GM21528 (cell line): ENCODE results near the gene COL27A1.

Source experiments
- ATAC-seq: cut with Tn5 transposase; IDR thresholded peaks from one replicate; pipeline ENCODE4 v1.9.1; 2021; ENCODE audit warnings: mild to moderate bottlenecking, moderate library complexity; ENCODE audit not compliant: unreplicated experiment, low FRiP score

Gene COL27A1

DNA sequence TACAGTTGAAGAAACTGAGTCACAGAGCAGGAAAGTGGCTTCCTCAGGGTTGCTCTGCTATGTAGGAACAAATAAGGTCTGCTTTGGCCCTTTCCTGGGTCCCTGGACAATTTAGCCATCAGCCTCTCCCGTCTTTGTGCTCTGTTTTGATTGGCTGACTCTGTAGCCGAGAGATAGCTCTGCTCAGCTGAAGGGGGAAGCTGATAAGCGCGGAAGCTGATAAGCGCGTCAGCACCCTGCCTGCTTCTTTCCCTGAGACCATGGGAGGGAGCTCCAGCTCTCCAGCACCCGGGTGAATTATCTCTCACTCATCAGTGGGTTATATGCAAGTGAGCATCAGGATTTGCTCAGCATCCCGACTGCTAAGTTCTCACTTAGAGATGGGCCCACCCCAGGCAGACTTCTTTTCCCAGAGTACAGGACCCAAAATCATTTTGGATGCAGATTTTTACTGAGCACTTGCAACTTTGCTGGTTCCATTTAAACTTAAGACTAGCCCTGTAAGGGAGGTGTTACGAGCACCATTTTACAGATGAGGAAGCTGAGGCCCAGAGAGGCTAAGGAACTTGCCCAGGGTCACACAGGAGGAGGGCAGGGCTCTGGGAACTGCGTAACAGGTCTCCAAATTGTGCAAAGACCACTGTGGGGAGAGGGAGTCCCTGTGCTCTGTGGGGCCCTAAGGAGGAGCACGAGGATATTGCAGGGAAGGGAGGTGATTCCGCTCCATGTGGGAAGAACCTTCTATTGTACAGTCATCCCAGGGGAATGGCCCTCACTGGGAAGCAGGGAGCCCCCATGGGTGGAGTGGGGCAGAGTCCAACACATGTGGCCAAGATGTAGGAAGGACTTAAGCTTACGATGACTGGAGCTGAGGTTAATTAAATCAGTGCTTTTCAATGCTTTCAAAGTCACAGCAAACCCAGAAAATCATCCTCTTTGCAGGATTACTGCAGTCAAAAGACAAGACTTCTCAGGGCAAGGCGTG lies 83.8 kb downstream of the COL27A1 start:
- no peak for ATAC-seq

DNA sequence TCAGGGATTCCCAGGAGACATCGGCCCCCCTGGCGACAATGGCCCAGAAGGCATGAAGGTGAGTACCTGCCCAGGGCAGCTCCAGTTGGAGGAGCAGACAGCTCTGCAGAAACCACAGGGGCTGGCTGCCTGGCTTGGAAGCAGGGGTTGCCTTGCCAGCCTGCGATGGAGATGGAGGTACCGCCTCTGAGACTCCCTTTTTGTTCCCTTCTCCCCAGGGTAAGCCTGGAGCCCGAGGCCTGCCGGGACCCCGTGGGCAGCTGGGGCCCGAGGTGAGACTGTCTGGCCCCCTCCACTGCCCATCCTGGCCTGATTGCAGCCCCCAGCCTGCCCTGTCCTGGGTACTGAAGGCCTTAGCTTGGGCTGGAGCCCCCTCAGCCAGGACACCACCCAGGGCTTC lies 84.9 kb downstream of the COL27A1 start:
- no peak for ATAC-seq

DNA sequence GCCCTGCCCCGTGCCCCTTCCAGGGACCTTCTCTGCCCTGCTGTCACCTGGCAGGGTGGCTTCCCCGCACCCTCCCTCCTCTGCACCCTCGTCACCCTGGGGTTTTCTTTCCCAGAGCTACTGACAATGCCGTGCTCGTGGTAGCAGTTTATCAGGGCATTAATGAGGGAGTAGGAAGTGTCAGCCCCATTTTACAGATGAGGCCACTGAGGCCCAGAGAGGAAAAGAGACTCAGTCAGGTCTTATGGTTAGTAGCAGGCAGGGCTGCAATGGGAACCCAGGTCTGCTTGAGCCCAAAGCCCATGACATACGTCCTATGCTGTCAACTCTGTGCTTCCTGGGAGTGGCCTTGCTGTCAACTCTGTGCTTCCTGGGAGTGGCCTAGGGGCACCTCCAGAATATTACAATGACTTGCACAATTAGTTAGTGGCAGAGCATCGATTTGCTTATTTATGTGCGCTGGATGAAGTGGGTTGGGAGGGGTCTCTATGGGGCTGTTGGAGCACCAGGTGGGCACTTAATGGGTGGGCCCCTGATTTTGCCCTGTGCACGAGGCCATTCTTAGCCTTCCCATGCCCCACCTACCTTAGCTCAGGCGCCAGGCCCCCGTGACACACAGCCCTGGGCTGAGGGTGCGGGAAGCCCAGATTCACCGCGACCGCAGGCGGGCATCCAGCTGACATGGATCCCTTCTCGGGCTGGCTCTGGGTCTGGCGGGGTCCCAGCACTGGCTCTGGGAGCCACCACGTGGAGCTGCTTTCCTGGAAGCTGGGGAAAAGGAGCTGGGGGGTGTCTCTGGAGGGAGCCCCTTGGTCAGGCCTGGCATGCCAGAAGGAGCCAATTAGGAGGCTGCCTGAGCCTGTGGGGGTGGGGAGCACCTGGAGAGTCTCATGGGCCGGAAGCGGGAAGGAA lies 85.6 kb downstream of the COL27A1 start:
- ATAC-seq, result no peak

DNA sequence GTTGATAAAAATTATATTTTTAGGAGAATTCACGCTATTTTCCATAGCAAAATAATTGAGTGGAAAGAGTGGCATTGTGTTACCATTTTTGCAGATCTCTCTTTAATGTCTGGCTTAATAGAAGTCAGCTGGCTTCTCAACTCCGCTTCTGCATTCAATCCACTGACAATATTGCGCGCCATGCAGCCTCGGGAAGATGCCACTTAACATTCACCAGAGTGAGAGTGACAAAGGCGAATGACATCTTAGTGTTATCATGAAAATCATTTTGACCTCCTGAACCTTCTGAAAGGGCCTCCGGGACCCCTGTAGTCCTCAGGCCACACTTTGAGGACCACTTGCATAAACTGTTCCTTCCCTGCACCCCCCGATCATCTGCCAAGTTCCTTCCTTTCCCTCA lies 87.5 kb downstream of the COL27A1 start:
- ATAC-seq, result no peak

- no peak for ATAC-seq
Measured at GRCh38 chr9:114243240-114243639, 87.9 kb downstream of the COL27A1 start.

DNA sequence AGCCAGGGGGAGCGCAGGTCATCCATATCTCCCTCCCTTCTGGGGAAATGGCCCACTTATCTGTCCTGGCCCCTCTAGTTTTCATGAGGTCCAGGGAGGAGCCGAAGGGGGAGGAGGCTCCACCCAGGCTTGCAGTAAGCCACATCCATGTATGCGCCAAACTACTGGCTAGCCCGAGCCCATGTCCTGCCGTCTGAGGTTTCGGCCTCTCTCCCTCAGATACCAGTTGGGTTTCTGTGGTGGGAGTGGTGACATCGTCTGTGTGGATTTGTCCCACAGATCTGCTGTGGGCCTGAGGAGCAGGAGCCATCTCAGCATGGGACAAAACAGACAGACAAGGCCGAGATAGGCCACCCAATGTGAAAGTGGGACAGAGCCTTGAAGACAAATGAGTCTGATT lies 89.2 kb downstream of the COL27A1 start:
- no peak for ATAC-seq

DNA sequence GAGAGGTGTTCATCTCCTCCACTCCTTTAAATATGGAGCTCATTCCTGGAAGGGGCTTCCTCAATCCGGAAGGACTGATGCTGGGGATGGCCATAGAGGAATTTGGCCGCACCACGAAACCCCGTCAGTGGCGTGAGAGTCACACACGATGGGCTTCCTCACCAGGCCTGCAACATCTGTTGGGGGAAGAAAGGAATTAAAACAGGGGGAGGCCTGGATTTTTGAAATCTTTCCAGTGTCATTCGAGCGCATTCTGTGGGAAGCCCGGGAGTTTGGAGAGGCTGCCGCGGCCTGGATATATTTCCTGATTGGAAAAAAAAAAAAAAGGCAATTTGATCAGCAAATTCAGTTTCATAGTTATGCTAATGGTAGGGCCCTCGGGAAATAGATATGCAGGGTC lies 91.2 kb downstream of the COL27A1 start:
- ATAC-seq, result no peak

DNA sequence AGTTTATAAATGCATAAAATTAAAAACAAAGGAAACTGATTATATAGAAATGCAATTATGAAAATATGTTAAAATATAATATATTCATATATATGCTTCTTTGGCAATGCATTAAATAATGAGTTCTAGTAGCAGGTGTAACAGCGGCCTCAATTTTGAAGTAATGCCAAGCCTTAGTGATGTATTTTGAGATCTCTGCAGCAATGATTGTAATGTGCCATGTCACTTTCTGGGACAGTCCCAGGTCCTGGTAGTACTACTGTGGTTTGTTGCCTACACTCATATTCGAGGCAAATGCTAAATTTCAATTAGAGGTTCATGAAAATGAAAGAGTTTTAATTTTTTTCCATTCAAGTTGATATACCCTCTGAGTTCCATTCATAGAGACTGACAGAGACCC lies 91.7 kb downstream of the COL27A1 start:
- no peak for ATAC-seq

DNA sequence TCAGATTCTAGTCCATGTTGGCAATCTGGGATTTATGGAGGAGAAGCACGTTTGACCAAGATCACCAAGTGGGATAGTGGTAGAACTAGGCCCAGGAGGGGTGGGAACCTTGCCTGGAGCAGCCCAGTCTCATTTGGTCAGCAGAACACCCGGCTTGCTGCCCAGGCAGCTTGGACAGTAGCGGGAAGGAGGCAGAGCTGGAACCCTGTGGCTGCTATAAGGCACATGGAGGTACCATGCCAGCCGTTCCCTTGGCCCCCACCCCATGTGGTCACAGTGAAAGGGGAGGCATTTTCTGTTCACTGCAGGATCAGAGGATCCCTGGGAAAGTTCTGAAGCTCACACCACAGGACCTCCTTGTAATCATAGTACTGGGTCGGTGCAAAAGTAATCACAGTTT lies 92.2 kb downstream of the COL27A1 start:
- ATAC-seq, result no peak

DNA sequence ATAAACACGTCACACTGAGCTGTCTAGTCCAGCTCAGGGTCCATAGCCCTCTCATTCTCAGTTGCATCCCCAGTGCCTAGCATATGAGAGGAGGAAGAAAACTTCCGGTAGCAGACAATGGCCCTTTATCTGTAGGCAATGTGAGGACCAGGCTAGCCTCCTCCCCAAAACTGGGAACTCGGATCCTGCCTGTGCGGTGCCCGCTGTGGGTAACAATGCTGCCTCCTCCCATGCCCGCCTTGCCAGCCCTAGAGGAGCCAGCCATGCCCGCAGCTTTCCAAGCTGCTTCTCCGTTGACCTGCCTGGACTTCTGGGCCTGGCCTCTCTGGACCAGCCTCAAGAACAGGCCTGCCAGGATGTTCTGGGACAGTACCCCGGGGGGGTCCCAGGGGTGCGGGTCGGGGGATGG lies 93.0 kb downstream of the COL27A1 start:
- ATAC-seq, result no peak

GRCh38 chr9:114249424-114250234 lies 94.3 kb downstream of the COL27A1 start:
- no peak for ATAC-seq

- ATAC-seq, result no peak
Measured at GRCh38 chr9:114250235-114250568, 94.9 kb downstream of the COL27A1 start.

GRCh38 chr9:114250648-114251047 lies 95.3 kb downstream of the COL27A1 start:
- ATAC-seq, result no peak

GRCh38 chr9:114252394-114252793 lies 97.1 kb downstream of the COL27A1 start:
- no peak for ATAC-seq

GRCh38 chr9:114256827-114257328 lies 101.5 kb downstream of the COL27A1 start:
- ATAC-seq, result no peak

GRCh38 chr9:114258218-114258617 lies 102.9 kb downstream of the COL27A1 start:
- ATAC-seq, result no peak

DNA sequence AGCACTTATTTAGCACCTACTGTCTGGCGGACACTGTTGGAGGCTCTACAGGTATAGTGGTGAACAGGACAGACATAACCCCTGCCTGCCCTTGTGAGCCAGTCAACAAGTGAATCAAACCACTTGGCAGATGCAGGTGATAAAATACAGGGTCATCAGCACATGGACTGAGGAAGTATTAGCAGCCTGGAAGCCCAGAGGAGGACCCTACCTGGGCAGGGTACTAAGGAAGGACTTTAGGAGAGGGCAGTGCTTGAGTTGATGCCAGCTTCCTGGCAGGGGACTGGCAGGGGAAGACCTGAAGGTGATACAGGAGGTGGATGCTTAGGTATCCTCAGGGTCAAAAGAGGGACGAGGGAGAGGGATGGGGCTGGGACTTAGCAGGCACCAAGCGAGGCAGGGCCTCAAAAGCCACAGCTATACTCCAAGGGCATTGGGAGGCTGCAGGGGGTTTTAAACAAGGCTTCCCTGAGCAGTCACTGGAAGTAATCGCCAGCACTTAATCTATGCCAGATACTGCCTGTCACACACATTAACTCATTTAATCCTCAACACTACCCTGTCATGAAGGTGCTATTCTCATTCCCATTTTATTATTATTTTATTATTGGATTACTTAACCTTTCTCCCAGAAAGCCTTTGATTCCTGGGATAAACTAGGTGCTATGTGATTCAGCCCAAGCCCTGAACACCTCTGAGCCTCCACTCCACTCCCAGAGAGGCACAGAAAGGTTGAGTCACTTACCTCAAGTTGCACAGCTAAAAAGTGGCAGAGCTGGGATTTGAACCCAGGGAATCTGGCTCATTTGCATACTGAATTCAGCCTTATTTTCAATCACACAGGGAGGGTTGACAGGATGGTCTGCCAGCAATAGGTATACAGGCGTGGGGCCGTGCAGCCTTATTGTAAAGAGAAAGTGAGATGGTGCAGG lies 103.8 kb downstream of the COL27A1 start:
- no peak for ATAC-seq

GRCh38 chr9:114259798-114260523 lies 104.6 kb downstream of the COL27A1 start:
- no peak for ATAC-seq

DNA sequence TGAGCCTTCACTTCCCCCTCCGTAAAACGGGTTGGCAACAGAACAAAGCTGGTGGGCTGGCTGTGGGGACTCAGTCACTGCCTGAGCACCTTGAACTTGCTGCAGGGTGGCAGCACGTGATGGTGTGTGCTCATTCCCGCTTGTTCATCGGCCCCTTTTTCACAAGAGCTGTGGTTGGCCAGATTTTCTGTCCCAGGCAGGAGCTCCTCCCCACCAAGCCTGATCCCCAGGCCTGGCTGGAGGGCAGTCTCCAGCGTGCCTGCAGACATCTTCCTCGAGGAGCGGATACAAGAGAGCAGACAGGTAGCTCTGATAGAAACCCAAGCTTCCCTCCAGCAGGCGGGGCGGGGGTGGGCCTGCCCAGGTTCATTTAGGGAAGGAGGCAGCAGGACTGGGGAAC lies 105.7 kb downstream of the COL27A1 start:
- no peak for ATAC-seq
